ENCODE results near the gene SLAMF6.

SLAMF6 gene

GRCh38 chr1:160460683-160461287, 62.3 kb downstream of the SLAMF6 start:
- no peak for DNase-seq

DNA sequence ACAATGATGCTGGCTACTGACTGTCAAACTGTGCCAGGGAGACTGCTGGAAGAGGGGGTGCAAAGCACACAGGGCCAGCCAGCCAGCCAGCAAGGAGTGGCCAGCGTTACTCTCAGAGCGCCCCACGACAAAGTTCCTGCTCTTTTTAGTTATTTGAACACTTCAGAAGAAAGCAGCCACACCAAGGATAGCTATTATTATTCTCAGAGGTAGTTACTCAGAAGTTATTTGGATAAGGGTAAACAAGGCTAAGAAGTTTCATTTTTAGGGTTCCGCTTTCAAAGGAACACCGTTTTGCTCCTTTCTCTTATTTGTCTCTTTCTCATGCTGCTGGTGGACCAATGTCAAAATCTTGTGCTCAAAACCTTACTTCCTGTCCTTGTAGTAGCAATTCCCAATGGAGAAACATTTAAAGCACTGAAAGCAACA, 62.8 kb downstream of the SLAMF6 start:
- no peak for DNase-seq

- DNase-seq = no peak
Measured at GRCh38 chr1:160459687-160460086, 63.4 kb downstream of the SLAMF6 start.

- DNase-seq = no peak
Measured at GRCh38 chr1:160459056-160459455, 64.0 kb downstream of the SLAMF6 start.

DNA sequence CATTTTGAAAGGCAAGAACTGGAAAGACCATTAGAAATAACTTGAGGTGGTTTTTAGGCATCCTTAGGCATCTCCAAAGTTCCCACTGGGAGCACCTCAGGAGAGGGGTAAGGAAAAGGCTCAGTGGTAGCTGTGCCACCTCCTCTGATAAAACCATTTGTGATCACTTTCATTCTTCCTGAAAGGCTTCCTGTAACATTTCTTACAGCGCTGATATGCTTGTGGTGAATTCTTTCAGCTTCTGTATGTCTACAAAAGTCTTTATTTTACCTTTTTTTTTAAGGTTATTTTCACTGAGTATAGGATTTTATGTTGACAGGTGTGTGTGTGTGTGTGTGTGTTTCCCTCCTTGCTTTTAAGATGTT, 67.9 kb downstream of the SLAMF6 start:
- no peak for DNase-seq

DNA sequence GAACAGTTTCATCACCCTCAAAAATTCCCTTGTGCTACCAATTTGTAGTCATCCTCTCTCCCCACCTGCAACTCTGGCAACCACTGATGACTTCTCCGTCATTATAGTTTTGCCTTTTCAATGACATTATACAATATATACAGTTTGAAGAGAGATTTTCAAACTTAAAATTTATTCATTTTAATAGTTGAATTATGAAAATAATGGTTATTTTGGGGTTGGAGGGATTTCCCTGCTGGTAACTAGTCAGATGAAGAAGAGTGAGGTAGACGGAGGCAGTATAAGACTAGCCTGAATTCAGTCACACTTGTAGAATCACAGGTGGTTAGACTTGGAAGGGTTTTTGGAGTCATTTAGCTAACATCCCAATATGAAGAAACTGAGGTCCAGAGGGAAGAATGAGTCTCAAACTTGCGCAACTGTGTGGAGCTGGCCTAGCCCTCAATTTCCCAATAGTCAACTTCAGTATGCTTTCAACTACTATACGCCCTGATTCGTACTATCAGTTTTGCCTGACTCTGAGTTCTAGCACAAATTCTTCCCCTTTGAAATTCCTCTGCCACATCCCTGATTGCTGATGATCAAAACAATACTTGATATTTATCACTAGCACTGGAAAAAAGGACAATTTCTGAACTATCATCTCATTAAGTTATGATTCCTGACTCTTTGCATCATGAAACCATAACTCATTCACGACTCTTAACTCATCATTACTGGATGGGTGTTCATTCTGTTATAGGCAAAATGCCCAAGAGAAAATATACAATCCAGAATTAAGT, 68.5 kb downstream of the SLAMF6 start:
- DNase-seq = no peak

DNA sequence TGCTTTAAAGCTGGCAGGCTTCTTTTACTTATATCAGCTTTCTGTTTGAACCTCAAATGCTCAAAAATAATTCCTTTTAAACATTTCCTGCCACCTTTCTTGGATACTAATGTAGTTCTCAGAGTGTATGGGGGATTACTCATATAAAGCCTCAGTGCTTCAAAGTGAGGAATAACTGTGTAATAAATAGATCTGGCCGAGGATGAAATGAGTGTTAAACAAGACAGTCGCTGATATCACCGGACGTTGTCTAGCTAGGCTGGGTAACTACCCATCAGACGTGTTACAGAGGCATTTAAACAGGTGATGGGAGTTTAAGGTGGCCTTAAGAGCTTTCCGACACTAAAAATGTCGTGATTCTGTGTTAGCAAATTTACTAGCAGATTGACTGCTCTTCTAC, 69.6 kb downstream of the SLAMF6 start:
- no peak for DNase-seq

DNA sequence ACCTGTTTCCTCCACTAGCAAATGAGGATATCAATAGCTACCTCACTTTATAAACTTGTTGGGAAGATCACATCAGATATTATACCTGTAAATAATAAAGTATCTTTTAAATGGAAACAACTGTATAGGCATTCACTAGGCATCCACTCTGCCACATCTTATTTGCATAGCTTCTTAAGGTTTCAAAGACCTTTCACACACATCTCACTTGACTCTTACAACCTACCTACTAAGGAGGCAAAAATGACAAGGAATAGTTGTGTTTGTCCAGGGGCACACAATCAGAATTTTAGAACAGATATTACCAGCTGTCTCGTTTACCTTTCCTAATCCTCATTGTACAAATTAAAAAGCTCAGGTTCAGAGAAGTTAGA, 71.2 kb downstream of the SLAMF6 start:
- DNase-seq = no peak

- DNase-seq = no peak
Measured at GRCh38 chr1:160451119-160451858, 71.8 kb downstream of the SLAMF6 start.

DNA sequence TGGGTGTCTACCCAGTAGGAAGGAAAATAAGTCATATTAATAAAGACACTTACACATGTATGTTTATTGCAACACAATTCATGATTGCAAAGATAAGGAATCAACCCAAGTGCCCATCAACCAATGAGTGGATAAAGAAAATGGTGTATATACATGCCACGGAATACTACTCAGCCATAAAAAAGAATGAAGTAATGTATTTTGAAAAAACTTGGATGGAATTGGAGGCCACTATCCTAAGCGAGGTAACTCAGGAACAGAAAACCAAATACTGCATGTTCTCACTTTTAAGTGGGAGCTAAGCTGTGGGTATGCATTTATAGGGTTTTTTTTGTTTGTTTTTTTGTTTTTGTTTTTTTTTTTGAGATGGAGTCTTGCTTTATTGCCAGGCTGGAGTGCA, 73.6 kb downstream of the SLAMF6 start:
- DNase-seq = no peak

GRCh38 chr1:160446945-160447600, 76.0 kb downstream of the SLAMF6 start:
- DNase-seq = no peak

DNA sequence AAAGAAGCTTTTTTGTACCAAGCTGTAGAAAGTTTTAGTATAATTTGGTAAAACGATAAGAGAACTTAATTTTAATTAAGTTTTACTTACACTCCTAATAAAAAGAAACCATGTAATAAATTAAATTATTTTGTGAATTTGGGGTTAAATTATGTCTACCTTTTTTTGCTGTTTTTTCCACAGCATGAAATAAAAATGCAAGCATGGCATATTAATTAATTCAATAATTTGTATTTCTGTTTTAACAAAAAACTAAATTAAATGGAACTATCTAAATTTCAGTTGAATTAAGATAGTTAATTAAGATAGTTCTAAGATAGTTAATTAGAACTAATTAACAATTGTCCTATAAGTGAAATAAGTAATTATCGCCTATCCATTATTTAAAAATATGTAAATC, 83.3 kb downstream of the SLAMF6 start:
- no peak for DNase-seq

DNA sequence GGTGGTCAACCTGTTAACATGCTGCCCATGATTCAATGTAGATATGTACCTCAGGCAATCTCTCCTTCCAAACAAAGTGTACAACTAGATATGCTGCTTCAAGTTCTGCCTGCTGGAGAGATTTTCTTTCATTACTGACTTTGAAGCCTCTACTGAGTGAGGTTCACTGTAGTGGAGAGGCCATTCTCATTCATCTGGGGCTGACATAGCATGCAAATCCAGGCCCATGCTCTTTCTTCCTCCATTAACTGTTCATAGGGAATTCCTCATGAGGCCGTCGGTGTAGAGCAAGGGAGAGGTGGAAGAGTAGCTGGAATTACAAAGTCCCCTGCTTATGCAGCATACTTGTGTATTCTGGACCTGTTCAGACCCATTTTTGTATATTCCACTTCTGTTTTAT, 84.1 kb downstream of the SLAMF6 start:
- no peak for DNase-seq

DNA sequence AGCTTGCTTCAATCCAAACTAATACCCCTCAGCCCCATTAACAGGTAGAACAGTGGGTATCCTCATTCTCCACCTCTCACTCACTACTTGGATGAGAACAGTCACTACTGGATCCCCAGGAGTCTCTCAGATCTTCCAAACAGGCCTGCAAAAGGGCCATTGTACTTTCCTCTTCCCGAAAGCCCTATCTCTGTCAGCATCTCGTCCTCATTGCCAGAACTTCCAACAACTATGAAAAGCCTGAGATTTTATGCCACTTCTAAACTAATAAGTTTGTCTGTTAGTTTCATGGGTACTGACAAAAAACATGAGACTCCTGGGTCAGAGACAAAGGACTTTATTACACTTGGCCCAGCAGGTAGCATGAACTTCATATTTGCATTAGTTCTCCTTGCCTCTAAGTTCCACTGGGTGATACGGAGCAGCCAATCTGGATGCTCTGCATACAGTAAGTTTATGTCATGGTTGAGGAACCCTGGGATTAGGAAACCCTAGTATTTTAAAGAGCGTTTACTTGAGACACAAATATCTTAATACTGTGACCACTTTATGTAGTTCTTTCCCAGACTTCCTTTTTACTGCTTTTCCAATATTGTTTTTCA, 84.6 kb downstream of the SLAMF6 start:
- no peak for DNase-seq

GRCh38 chr1:160437432-160438316, 85.4 kb downstream of the SLAMF6 start:
- peak; percentile 57 for DNase-seq

- DNase-seq = no peak
Measured at GRCh38 chr1:160436966-160437365, 86.1 kb downstream of the SLAMF6 start.

Measured in RPMI8226 (cell line).